Measurements from ENCODE around the gene ANKRD11.

The ANKRD11 gene

DNA sequence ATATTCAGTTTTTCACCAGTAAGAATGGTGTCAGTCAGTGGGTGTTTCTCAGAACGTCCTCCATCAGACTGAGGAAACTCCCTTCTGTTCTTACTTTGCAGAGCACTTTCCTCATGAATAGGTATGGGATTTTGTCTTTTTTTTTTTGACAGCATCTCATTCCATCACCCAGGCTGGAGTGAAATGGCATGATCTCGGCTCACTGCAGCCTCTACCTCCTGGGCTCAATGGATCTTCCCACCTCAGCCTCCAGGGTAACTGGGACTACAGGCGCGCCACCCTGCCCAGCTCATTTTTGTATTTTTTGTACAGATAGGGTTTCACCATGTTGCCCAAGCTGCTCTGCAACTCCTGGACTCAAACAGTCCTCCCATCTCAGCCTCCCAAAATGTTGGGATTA lies 142.6 kb downstream of the ANKRD11 start:
- no peak overlapping the region for H2BK5ac ChIP-seq (ENCODE audit: low read length)
- H3K4me3 ChIP-seq (ENCODE audit: low read length in 2 of 2): no peak overlapping the region
- no peak overlapping the region for H3K18ac ChIP-seq (ENCODE audit: low read length)
- no peak overlapping the region for H3K23ac ChIP-seq (ENCODE audit: low read depth, low read length, poor library complexity)
- no peaks in the 10 kb centered on the region for H3K27me3 ChIP-seq (ENCODE audit: control insufficient read depth in 3 of 3, insufficient read depth in 3 of 3, low read depth in 1 of 3, low read length in 3 of 3)
- no peak overlapping the region for H3K4ac ChIP-seq (ENCODE audit: low read length)
- no peak overlapping the region for H2BK120ac ChIP-seq (ENCODE audit: low read depth, low read length)
- H3K27ac ChIP-seq (replicated peaks; ENCODE audit: low read length): no peak overlapping the region
- H3K9me3 ChIP-seq (replicated peaks in 1 of 2; ENCODE audit: control insufficient read depth in 2 of 2, insufficient read depth in 1 of 2, low read depth in 1 of 2, low read length in 2 of 2): no peaks in the 10 kb centered on the region
- no peak overlapping the region for H2BK12ac ChIP-seq (ENCODE audit: low read length)
- H2AK5ac ChIP-seq (ENCODE audit: low read depth, low read length): no peak overlapping the region
- H3K9ac ChIP-seq (ENCODE audit: low read depth, low read length, poor library complexity): no peak overlapping the region
- peaks cover 20% of the 10 kb centered on the region for H3K79me1 ChIP-seq (ENCODE audit: low read depth, low read length)
- DNase-seq (ENCODE audit: low spot score): no peak
- H4K91ac ChIP-seq (ENCODE audit: low read depth, low read length, poor library complexity): no peak overlapping the region
- H3K36me3 ChIP-seq (replicated peaks in 1 of 2; ENCODE audit: control insufficient read depth in 2 of 2, insufficient read depth in 2 of 2, low read length in 2 of 2): peaks cover 5 to 21% of the 10 kb centered on the region in 2 donors
- H3K4me1 ChIP-seq (ENCODE audit: control insufficient read depth in 2 of 2, insufficient read depth in 1 of 2, low read depth in 1 of 2, low read length in 2 of 2): peaks cover 13 to 19% of the 10 kb centered on the region in 2 donors
- H3K4me2 ChIP-seq (ENCODE audit: insufficient read depth, low read length, poor library complexity, severe bottlenecking): no peak overlapping the region
- no peak overlapping the region for H3K14ac ChIP-seq (ENCODE audit: low read length)
- no CpG with 5 or more reads among the region's 4 CpGs for WGBS, 2 donors (ENCODE audit: extremely low coverage in 2 of 2, insufficient read length in 2 of 2, insufficient replicate concordance in 1 of 2)
- H4K8ac ChIP-seq (ENCODE audit: low read depth, low read length): no peak overlapping the region
- no peak overlapping the region for H2AFZ ChIP-seq (ENCODE audit: low read length)
- no peak overlapping the region for H2BK15ac ChIP-seq (ENCODE audit: low read length)

DNA sequence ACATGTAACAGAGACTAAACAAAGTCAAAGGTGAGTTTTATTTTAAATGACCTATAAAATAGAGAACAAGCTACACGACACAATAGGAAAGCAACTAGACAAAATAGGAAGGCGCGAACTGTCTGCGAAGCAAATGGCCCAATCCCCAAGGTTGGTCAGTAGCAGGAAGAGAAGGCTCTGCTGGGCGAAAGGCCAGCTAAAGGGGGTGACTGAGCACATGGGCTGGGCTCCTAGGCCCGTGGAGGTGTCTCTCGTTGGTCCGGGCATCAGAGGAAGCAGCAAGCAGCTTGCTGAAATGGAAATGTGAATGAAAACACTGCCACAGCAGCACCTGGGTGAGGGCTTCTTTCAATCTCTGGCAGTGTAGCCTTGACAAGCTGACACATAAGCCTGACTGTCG lies 143.5 kb downstream of the ANKRD11 start:
- Histone ChIP-seq H3K27ac (replicated peaks; ENCODE audit: low read length) (peak overlapping the region; percentile 3), H3K4ac (ENCODE audit: low read length) (no peak overlapping the region)

DNA sequence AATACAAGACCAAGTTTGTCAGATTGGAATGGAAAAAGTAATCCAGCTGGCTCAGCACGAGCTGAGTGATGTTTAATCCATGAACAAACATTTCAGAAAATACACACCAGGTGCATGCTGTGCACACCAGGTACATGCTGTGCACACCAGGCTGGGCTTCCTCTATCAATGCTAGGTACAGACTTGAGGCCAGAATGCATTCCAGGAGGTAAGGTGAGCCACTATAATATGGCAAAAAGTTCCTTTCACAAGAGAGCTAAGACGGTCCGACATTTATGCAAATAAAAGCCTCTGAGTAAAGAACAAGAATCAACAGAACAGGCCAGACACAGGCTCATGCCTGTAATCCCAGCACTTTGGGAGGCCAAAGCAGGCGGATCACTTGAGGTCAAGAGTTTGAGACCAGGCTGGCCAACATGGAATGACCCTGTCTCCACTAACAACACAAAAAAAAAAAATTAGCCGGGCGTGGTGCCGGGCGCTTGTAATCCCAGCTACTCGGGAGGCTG lies 144.7 kb downstream of the ANKRD11 start:
- Histone ChIP-seq H3K18ac (ENCODE audit: low read length) (no peak overlapping the region), H3K9me3 (replicated peaks in 1 of 2; ENCODE audit: control insufficient read depth in 2 of 2, insufficient read depth in 1 of 2, low read depth in 1 of 2, low read length in 2 of 2) (no peaks in the 10 kb centered on the region), H2BK120ac (ENCODE audit: low read depth, low read length) (no peak overlapping the region), H4K91ac (ENCODE audit: low read depth, low read length, poor library complexity) (no peak overlapping the region), H3K4me2 (ENCODE audit: insufficient read depth, low read length, poor library complexity, severe bottlenecking) (no peak overlapping the region), H3K4ac (ENCODE audit: low read length) (no peak overlapping the region), H4K8ac (ENCODE audit: low read depth, low read length) (no peak overlapping the region), H2BK5ac (ENCODE audit: low read length) (no peak overlapping the region), H3K14ac (ENCODE audit: low read length) (no peak overlapping the region), H3K4me3 (ENCODE audit: low read length in 2 of 2) (no peak overlapping the region), H3K27ac (replicated peaks; ENCODE audit: low read length) (no peak overlapping the region), H3K9ac (ENCODE audit: low read depth, low read length, poor library complexity) (peak overlapping the region; percentile 7), H2AK5ac (ENCODE audit: low read depth, low read length) (no peak overlapping the region), H2BK12ac (ENCODE audit: low read length) (no peak overlapping the region), H3K36me3 (replicated peaks in 1 of 2; ENCODE audit: control insufficient read depth in 2 of 2, insufficient read depth in 2 of 2, low read length in 2 of 2) (peaks cover 3 to 10% of the 10 kb centered on the region in 2 donors), H3K4me1 (ENCODE audit: control insufficient read depth in 2 of 2, insufficient read depth in 1 of 2, low read depth in 1 of 2, low read length in 2 of 2) (peaks cover 13 to 17% of the 10 kb centered on the region in 2 donors), H3K79me1 (ENCODE audit: low read depth, low read length) (peaks cover 24% of the 10 kb centered on the region), H3K23ac (ENCODE audit: low read depth, low read length, poor library complexity) (no peak overlapping the region), H2BK15ac (ENCODE audit: low read length) (no peak overlapping the region), H2AFZ (ENCODE audit: low read length) (no peak overlapping the region), H3K27me3 (ENCODE audit: control insufficient read depth in 3 of 3, insufficient read depth in 3 of 3, low read depth in 1 of 3, low read length in 3 of 3) (no peaks in the 10 kb centered on the region)
- no CpG with 5 or more reads among the region's 9 CpGs for WGBS, 2 donors (ENCODE audit: extremely low coverage in 2 of 2, insufficient read length in 2 of 2, insufficient replicate concordance in 1 of 2)
- no peak for DNase-seq (ENCODE audit: low spot score)

More for the DNA sequence above, 143.5 kb downstream of the ANKRD11 start:
- H3K9me3 ChIP-seq (replicated peaks in 1 of 2; ENCODE audit: control insufficient read depth in 2 of 2, insufficient read depth in 1 of 2, low read depth in 1 of 2, low read length in 2 of 2): no peaks in the 10 kb centered on the region
- H3K9ac ChIP-seq (ENCODE audit: low read depth, low read length, poor library complexity): no peak overlapping the region
- no peak overlapping the region for H3K18ac ChIP-seq (ENCODE audit: low read length)
- no peak overlapping the region for H3K23ac ChIP-seq (ENCODE audit: low read depth, low read length, poor library complexity)
- H3K27me3 ChIP-seq (ENCODE audit: control insufficient read depth in 3 of 3, insufficient read depth in 3 of 3, low read depth in 1 of 3, low read length in 3 of 3): no peaks in the 10 kb centered on the region
- no peak overlapping the region for H4K91ac ChIP-seq (ENCODE audit: low read depth, low read length, poor library complexity)
- H2BK120ac ChIP-seq (ENCODE audit: low read depth, low read length): no peak overlapping the region
- peaks cover 13 to 17% of the 10 kb centered on the region in 2 donors for H3K4me1 ChIP-seq (ENCODE audit: control insufficient read depth in 2 of 2, insufficient read depth in 1 of 2, low read depth in 1 of 2, low read length in 2 of 2)
- peaks cover 18% of the 10 kb centered on the region for H3K79me1 ChIP-seq (ENCODE audit: low read depth, low read length)
- WGBS, 2 donors (ENCODE audit: extremely low coverage in 2 of 2, insufficient read length in 2 of 2, insufficient replicate concordance in 1 of 2): no CpG with 5 or more reads among the region's 9 CpGs
- no peak overlapping the region for H2BK5ac ChIP-seq (ENCODE audit: low read length)
- H3K14ac ChIP-seq (ENCODE audit: low read length): no peak overlapping the region
- peaks cover 5 to 20% of the 10 kb centered on the region in 2 donors for H3K36me3 ChIP-seq (replicated peaks in 1 of 2; ENCODE audit: control insufficient read depth in 2 of 2, insufficient read depth in 2 of 2, low read length in 2 of 2)
- H4K8ac ChIP-seq (ENCODE audit: low read depth, low read length): no peak overlapping the region
- no peak overlapping the region for H3K4me3 ChIP-seq (ENCODE audit: low read length in 2 of 2)
- DNase-seq (ENCODE audit: low spot score): no peak
- H2BK15ac ChIP-seq (ENCODE audit: low read length): no peak overlapping the region
- H2AFZ ChIP-seq (ENCODE audit: low read length): no peak overlapping the region
- H3K4me2 ChIP-seq (ENCODE audit: insufficient read depth, low read length, poor library complexity, severe bottlenecking): no peak overlapping the region
- H2AK5ac ChIP-seq (ENCODE audit: low read depth, low read length): no peak overlapping the region
- H2BK12ac ChIP-seq (ENCODE audit: low read length): no peak overlapping the region

DNA sequence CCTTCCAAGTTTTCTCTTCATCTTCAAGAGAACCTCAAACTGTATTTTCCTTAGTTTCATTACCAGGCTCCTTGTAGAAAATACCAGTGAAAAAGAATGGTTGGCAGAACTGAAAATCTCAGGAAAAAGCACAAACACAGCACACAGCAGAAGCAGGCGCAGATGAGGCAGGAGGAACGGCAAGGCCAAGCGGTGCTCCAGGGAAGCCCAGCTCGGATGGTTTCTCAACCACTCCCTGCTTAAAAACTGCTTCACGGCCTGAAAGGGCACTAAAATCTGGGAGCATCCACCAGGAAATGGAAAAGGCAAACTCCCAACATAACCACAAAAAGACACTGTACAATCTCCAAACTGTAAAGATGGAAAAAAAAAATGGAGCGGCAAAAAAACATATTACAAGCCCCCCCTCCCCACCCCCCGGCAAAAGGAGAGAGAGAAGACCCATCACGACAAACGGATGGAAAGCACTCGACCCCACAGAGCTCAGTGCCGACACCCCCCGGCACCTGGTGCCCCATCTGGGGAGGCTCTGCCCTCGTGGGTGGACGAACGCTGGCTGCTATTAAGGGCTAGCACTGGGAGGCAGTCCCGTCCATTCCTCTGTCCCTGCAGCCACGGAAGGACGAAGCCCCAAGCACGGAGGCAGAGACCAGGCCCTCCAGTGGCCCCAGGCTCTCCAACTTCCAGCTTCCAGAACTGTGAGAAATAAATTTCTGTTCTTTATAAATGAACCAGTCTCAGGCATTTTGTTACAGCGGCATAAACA lies 145.3 kb downstream of the ANKRD11 start:
- Histone ChIP-seq H3K18ac (ENCODE audit: low read length) (no peak overlapping the region), H3K4me3 (ENCODE audit: low read length in 2 of 2) (no peak overlapping the region), H3K36me3 (replicated peaks in 1 of 2; ENCODE audit: control insufficient read depth in 2 of 2, insufficient read depth in 2 of 2, low read length in 2 of 2) (peaks cover 3 to 6% of the 10 kb centered on the region in 2 donors), H3K9me3 (replicated peaks in 1 of 2; ENCODE audit: control insufficient read depth in 2 of 2, insufficient read depth in 1 of 2, low read depth in 1 of 2, low read length in 2 of 2) (no peaks in the 10 kb centered on the region), H3K79me1 (ENCODE audit: low read depth, low read length) (peaks cover 25% of the 10 kb centered on the region), H2BK12ac (ENCODE audit: low read length) (no peak overlapping the region), H3K9ac (ENCODE audit: low read depth, low read length, poor library complexity) (peak overlapping the region; percentile 18), H2BK120ac (ENCODE audit: low read depth, low read length) (no peak overlapping the region), H3K4ac (ENCODE audit: low read length) (no peak overlapping the region), H3K4me1 (ENCODE audit: control insufficient read depth in 2 of 2, insufficient read depth in 1 of 2, low read depth in 1 of 2, low read length in 2 of 2) (peaks cover 13 to 17% of the 10 kb centered on the region in 2 donors), H2AFZ (ENCODE audit: low read length) (no peak overlapping the region), H2AK5ac (ENCODE audit: low read depth, low read length) (no peak overlapping the region), H4K8ac (ENCODE audit: low read depth, low read length) (no peak overlapping the region), H3K14ac (ENCODE audit: low read length) (no peak overlapping the region), H3K23ac (ENCODE audit: low read depth, low read length, poor library complexity) (no peak overlapping the region), H3K27ac (replicated peaks; ENCODE audit: low read length) (peak overlapping the region; percentile 6), H2BK15ac (ENCODE audit: low read length) (no peak overlapping the region), H3K27me3 (ENCODE audit: control insufficient read depth in 3 of 3, insufficient read depth in 3 of 3, low read depth in 1 of 3, low read length in 3 of 3) (no peaks in the 10 kb centered on the region), H3K4me2 (ENCODE audit: insufficient read depth, low read length, poor library complexity, severe bottlenecking) (no peak overlapping the region), H4K91ac (ENCODE audit: low read depth, low read length, poor library complexity) (no peak overlapping the region), H2BK5ac (ENCODE audit: low read length) (no peak overlapping the region)
- no CpG with 5 or more reads among the region's 20 CpGs for WGBS, 2 donors (ENCODE audit: extremely low coverage in 2 of 2, insufficient read length in 2 of 2, insufficient replicate concordance in 1 of 2)
- DNase-seq (ENCODE audit: low spot score): no peak
